HepG2 (cell line): ENCODE results near the gene ADGRG1. TPM values are rescaled to one million over a fixed set of nuclear protein-coding genes. Genes with fewer than 3 reads are reported as not detected.

Experiments used
- ATRX ChIP-seq: sonication (generic); formaldehyde crosslinking; IDR thresholded peaks from 2 replicates; pipeline ENCODE4 v1.4.0; 2020; ENCODE audit warnings: missing genetic modification reagents, borderline replicate concordance
- BCL6 ChIP-seq: IDR thresholded peaks from 2 replicates; pipeline ENCODE4 v1.6.1; 2016; ENCODE audit warnings: missing genetic modification reagents, missing compliant biosample characterization
- EED ChIP-seq: sonication (generic); formaldehyde crosslinking; IDR thresholded peaks from 2 replicates; pipeline ENCODE4 v1.5.0; 2020; ENCODE audit warnings: mild to moderate bottlenecking, missing genetic modification reagents
- PHF8 ChIP-seq: sonication (generic); formaldehyde crosslinking; IDR thresholded peaks from 2 replicates; pipeline ENCODE4 v1.5.0; 2020; ENCODE audit warnings: missing genetic modification reagents
- SAP130 ChIP-seq: IDR thresholded peaks from 2 replicates; pipeline ENCODE4 v1.6.1; 2016; ENCODE audit warnings: low read depth
- SOX6 ChIP-seq, 2 experiments: fragments of 450-650 bp in 1 of 2; sonication (generic) in 1 of 2; formaldehyde crosslinking in 1 of 2; IDR thresholded peaks; 2 replicates each; pipeline versions ENCODE4 v1.4.0 to v1.6.1; 2017 to 2020; ENCODE audit warnings: antibody characterized with exemption in 1 of 2, mild to moderate bottlenecking in 1 of 2, missing genetic modification reagents in 1 of 2
- ZFAT ChIP-seq: sonication (generic); formaldehyde crosslinking; conservative IDR thresholded peaks from 2 replicates; pipeline ENCODE4 v1.8.1; 2023; ENCODE audit warnings: missing genetic modification reagents, inconsistent platforms
- ZNF160 ChIP-seq: sonication (generic); formaldehyde crosslinking; IDR thresholded peaks from 2 replicates; pipeline ENCODE4 v1.8.0; 2022; ENCODE audit warnings: mild to moderate bottlenecking, inconsistent platforms, missing genetic modification reagents
- polyA plus RNA-seq, 8 experiments: library from polyadenylated mRNA; depleted of rRNA in 3 of 8; stranded (reverse) in 7 of 8; unstranded in 1 of 8; fragments of >200 nt; fragmentation: Illumina TruSeq in 4 of 8; extraction: Trizol in 4 of 8; gene quantifications; 2 replicates each; pipeline versions ENCODE4 v1.2.1 to v1.2.3, GENCODE V29; 2011 to 2016; ENCODE audit warnings: low read depth in 4 of 8, missing spikeins in 1 of 8, mixed read lengths in 1 of 8; ENCODE audit not compliant: insufficient read depth in 1 of 8
- total RNA-seq, 5 experiments: library from RNA; depleted of rRNA; stranded (reverse); fragments of >200 nt; fragmentation: Illumina TruSeq; extraction: Trizol; gene quantifications; 2 replicates each; pipeline ENCODE4 v1.2.3, GENCODE V29; 2016; ENCODE audit warnings: low read depth in 1 of 5
- TF ChIP-seq, protein P1 (sequence below): sonication (generic); formaldehyde crosslinking; IDR thresholded peaks from 2 replicates; pipeline ENCODE4 v1.4.0; 2020; ENCODE audit warnings: missing genetic modification reagents
- TF ChIP-seq, protein P2 (sequence below): IDR thresholded peaks from 2 replicates; pipeline ENCODE4 v1.6.1; 2016; ENCODE audit warnings: mild to moderate bottlenecking, missing biosample characterization, missing genetic modification reagents
- TF ChIP-seq, protein P3 (sequence below): sonication (generic); formaldehyde crosslinking; IDR thresholded peaks from 2 replicates; pipeline ENCODE4 v1.5.0; 2020; ENCODE audit warnings: missing genetic modification reagents
- TF ChIP-seq, protein P4 (sequence below): IDR thresholded peaks from 2 replicates; pipeline ENCODE4 v1.6.1; 2016; ENCODE audit warnings: mild to moderate bottlenecking
- TF ChIP-seq, protein P5 (sequence below): sonication (generic); formaldehyde crosslinking; IDR thresholded peaks from 2 replicates; pipeline ENCODE4 v1.5.0; 2020; ENCODE audit warnings: missing genetic modification reagents, mild to moderate bottlenecking, borderline replicate concordance
- TF ChIP-seq, protein P6 (sequence below): IDR thresholded peaks from 2 replicates; pipeline ENCODE4 v1.6.1; 2016; ENCODE audit warnings: missing compliant biosample characterization, missing genetic modification reagents, borderline replicate concordance
- TF ChIP-seq, protein P7 (sequence below): sonication (generic); formaldehyde crosslinking; IDR thresholded peaks from 2 replicates; pipeline ENCODE4 v1.4.0; 2020; ENCODE audit warnings: mild to moderate bottlenecking, missing genetic modification reagents

ADGRG1 gene
- total and polyA plus RNA-seq, 2 of the 13 experiments (the other 11 are each of a cell fraction or from before 2014, with no cell fraction given) = 2.7 to 5.9 TPM

DNA sequence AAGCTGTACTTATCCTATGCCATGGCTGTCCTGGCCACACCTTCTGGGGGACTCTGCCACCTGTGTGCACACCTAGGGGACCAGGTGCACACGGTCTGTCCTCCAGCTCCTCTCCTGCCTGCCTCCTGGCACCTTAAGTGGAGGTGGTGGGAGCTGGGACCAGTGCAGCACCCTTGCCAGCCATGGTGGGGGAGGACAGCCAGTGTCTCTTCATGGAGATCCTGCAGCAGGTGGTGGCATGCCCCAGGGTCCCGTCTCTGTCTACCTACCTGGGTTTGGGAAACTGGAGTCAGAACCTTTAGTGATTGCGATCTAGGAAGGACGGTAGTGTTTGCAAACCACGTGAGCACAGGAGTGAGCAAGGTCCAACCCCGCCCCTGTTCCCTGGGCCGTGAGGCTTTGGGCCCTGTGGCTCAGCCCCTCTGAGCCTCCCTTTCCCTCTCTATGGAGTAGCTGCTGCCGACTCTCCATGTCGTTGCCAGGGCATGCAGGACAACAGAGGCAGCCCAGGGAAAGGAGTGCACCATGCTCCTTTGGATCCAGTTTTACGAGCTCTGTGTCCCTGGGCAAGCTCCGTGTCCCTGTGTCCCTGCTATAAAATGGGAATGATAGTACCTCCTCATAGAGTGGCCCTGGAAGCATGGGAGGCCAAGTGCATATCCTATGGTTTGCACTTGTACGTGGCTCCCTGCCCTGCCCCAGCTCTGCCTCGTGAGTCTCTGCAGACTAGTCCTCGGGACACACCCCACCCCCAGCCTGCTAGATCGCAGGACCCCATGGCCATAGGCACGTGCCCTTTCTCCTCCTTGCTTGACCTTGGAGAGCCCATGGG lies 7.1 kb downstream of the ADGRG1 start (continued):
- TF ChIP-seq, protein P1, sequence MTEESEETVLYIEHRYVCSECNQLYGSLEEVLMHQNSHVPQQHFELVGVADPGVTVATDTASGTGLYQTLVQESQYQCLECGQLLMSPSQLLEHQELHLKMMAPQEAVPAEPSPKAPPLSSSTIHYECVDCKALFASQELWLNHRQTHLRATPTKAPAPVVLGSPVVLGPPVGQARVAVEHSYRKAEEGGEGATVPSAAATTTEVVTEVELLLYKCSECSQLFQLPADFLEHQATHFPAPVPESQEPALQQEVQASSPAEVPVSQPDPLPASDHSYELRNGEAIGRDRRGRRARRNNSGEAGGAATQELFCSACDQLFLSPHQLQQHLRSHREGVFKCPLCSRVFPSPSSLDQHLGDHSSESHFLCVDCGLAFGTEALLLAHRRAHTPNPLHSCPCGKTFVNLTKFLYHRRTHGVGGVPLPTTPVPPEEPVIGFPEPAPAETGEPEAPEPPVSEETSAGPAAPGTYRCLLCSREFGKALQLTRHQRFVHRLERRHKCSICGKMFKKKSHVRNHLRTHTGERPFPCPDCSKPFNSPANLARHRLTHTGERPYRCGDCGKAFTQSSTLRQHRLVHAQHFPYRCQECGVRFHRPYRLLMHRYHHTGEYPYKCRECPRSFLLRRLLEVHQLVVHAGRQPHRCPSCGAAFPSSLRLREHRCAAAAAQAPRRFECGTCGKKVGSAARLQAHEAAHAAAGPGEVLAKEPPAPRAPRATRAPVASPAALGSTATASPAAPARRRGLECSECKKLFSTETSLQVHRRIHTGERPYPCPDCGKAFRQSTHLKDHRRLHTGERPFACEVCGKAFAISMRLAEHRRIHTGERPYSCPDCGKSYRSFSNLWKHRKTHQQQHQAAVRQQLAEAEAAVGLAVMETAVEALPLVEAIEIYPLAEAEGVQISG = 0 out of 2 replicates have a peak, but pooled peaks have one; percentile 14
- TF ChIP-seq, protein P2, sequence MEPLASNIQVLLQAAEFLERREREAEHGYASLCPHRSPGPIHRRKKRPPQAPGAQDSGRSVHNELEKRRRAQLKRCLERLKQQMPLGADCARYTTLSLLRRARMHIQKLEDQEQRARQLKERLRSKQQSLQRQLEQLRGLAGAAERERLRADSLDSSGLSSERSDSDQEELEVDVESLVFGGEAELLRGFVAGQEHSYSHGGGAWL (CRISPR knock-in tag) = 0 out of 2 replicates have a peak, but pooled peaks have one; percentile 66
- TF ChIP-seq SOX6 (IDR thresholded peaks at IDR 0.05) (no peak), SOX6 (CRISPR knock-in tag; IDR thresholded peaks at IDR 0.05) (peak; percentile 60), EED (CRISPR knock-in tag) (0 out of 2 replicates have a peak, but pooled peaks have one; percentile 21), BCL6 (CRISPR knock-in tag) (peak; percentile 74; the same call in 1 of the 2 replicates), SAP130 (CRISPR knock-in tag) (peak; percentile 73), ATRX (CRISPR knock-in tag) (0 out of 2 replicates have a peak, but pooled peaks have one; percentile 11), ZFAT (CRISPR knock-in tag) (no peak), ZNF160 (CRISPR knock-in tag) (no peak), PHF8 (CRISPR knock-in tag) (peak; percentile 79)
- TF ChIP-seq, protein P3, sequence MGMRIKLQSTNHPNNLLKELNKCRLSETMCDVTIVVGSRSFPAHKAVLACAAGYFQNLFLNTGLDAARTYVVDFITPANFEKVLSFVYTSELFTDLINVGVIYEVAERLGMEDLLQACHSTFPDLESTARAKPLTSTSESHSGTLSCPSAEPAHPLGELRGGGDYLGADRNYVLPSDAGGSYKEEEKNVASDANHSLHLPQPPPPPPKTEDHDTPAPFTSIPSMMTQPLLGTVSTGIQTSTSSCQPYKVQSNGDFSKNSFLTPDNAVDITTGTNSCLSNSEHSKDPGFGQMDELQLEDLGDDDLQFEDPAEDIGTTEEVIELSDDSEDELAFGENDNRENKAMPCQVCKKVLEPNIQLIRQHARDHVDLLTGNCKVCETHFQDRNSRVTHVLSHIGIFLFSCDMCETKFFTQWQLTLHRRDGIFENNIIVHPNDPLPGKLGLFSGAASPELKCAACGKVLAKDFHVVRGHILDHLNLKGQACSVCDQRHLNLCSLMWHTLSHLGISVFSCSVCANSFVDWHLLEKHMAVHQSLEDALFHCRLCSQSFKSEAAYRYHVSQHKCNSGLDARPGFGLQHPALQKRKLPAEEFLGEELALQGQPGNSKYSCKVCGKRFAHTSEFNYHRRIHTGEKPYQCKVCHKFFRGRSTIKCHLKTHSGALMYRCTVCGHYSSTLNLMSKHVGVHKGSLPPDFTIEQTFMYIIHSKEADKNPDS (CRISPR knock-in tag) = 0 out of 2 replicates have a peak, but pooled peaks have one; percentile 28
- TF ChIP-seq, protein P4, sequence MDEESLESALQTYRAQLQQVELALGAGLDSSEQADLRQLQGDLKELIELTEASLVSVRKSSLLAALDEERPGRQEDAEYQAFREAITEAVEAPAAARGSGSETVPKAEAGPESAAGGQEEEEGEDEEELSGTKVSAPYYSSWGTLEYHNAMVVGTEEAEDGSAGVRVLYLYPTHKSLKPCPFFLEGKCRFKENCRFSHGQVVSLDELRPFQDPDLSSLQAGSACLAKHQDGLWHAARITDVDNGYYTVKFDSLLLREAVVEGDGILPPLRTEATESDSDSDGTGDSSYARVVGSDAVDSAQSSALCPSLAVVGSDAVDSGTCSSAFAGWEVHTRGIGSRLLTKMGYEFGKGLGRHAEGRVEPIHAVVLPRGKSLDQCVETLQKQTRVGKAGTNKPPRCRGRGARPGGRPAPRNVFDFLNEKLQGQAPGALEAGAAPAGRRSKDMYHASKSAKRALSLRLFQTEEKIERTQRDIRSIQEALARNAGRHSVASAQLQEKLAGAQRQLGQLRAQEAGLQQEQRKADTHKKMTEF = 0 out of 2 replicates have a peak, but pooled peaks have one; percentile 40
- TF ChIP-seq, protein P5, sequence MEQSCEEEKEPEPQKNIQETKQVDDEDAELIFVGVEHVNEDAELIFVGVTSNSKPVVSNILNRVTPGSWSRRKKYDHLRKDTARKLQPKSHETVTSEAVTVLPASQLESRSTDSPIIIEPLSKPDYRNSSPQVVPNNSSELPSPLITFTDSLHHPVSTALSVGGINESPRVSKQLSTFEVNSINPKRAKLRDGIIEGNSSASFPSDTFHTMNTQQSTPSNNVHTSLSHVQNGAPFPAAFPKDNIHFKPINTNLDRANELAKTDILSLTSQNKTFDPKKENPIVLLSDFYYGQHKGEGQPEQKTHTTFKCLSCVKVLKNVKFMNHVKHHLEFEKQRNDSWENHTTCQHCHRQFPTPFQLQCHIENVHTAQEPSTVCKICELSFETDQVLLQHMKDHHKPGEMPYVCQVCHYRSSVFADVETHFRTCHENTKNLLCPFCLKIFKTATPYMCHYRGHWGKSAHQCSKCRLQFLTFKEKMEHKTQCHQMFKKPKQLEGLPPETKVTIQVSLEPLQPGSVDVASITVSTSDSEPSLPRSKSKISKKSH (CRISPR knock-in tag) = peak; percentile 80
- TF ChIP-seq, protein P6, sequence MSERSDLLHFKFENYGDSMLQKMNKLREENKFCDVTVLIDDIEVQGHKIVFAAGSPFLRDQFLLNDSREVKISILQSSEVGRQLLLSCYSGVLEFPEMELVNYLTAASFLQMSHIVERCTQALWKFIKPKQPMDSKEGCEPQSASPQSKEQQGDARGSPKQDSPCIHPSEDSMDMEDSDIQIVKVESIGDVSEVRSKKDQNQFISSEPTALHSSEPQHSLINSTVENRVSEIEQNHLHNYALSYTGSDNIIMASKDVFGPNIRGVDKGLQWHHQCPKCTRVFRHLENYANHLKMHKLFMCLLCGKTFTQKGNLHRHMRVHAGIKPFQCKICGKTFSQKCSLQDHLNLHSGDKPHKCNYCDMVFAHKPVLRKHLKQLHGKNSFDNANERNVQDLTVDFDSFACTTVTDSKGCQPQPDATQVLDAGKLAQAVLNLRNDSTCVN (CRISPR knock-in tag) = 0 out of 2 replicates have a peak, but pooled peaks have one; percentile 22
- TF ChIP-seq, protein P7, sequence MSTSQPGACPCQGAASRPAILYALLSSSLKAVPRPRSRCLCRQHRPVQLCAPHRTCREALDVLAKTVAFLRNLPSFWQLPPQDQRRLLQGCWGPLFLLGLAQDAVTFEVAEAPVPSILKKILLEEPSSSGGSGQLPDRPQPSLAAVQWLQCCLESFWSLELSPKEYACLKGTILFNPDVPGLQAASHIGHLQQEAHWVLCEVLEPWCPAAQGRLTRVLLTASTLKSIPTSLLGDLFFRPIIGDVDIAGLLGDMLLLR = peak; percentile 74; the same call in 1 of the 2 replicates
